Endothelial cell (in vitro differentiated cells): ENCODE results near the gene ANO6. TPM values are rescaled to one million over a fixed set of nuclear protein-coding genes. Genes with fewer than 3 reads are reported as not detected.

Experiments
- DNase-seq: peaks from one replicate; pipeline ENCODE4 v3.0.0; 2021; ENCODE audit warnings: low spot score
- H3K27ac Mint-ChIP-seq: one replicate; pipeline ENCODE4 v1.8.0; 2021; ENCODE audit warnings: mixed read lengths, inconsistent platforms; ENCODE audit not compliant: unreplicated experiment
- H3K27me3 Mint-ChIP-seq: one replicate; pipeline ENCODE4 v1.8.0; 2021; ENCODE audit warnings: mild to moderate bottlenecking, moderate library complexity, mixed read lengths, inconsistent platforms; ENCODE audit not compliant: unreplicated experiment
- H3K36me3 Mint-ChIP-seq: one replicate; pipeline ENCODE4 v1.8.0; 2021; ENCODE audit warnings: mild to moderate bottlenecking, low read depth, mixed read lengths, inconsistent platforms; ENCODE audit not compliant: unreplicated experiment
- H3K4me1 Mint-ChIP-seq: one replicate; pipeline ENCODE4 v1.8.0; 2021; ENCODE audit warnings: mild to moderate bottlenecking, mixed read lengths, inconsistent platforms; ENCODE audit not compliant: unreplicated experiment
- H3K4me3 Mint-ChIP-seq: one replicate; pipeline ENCODE4 v1.8.0; 2021; ENCODE audit warnings: mild to moderate bottlenecking, mixed read lengths, inconsistent platforms; ENCODE audit not compliant: unreplicated experiment
- H3K9me3 Mint-ChIP-seq: one replicate; pipeline ENCODE4 v1.8.0; 2021; ENCODE audit warnings: mixed read lengths, inconsistent platforms; ENCODE audit not compliant: unreplicated experiment
- total RNA-seq: library from RNA; stranded (reverse); fragmentation: NEBNext Ultra II Directional; extraction: Animal tissue kit (Norgen Biotek cat#: 25700); gene quantifications from one replicate; pipeline ENCODE4 v1.2.1, GENCODE V29; 2021; ENCODE audit not compliant: unreplicated experiment
- TF ChIP-seq, protein P1 (sequence below): fragments of 200-600 bp; sonication (generic); IDR thresholded peaks from one replicate; pipeline ENCODE4 v1.5.0; 2021; ENCODE audit warnings: antibody characterized with exemption; ENCODE audit not compliant: unreplicated experiment

The ANO6 gene
- total RNA-seq, 1 donor from 2014 or later: 50.8 TPM

DNA sequence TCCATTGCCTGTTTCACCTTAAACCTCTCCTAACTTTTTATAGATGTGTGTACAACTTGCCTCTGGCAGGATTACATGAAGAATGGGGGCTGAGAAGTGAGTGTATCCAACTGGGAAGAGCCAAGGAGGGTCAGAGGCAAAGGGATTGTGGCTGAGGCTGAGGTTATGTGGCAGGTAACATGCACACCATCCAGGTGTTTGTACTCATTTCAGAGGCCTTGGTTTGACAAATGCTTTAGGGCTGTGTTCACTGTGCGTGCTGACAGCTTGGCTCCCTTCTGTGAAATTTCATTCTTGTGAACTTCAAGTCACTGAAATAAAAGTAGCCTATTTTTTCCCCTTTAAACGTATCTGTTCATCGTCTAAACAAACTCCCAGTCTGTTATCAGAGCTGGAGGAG lies 47.7 kb downstream of the ANO6 start:
- DNase-seq: no peak
- no peak overlapping the region for H3K4me3 Mint-ChIP-seq
- peaks cover 46% of the 10 kb centered on the region for H3K4me1 Mint-ChIP-seq
- no peaks in the 10 kb centered on the region for H3K27me3 Mint-ChIP-seq
- H3K9me3 Mint-ChIP-seq: peaks cover 3% of the 10 kb centered on the region
- no peak overlapping the region for H3K27ac Mint-ChIP-seq
- TF ChIP-seq, protein P1, sequence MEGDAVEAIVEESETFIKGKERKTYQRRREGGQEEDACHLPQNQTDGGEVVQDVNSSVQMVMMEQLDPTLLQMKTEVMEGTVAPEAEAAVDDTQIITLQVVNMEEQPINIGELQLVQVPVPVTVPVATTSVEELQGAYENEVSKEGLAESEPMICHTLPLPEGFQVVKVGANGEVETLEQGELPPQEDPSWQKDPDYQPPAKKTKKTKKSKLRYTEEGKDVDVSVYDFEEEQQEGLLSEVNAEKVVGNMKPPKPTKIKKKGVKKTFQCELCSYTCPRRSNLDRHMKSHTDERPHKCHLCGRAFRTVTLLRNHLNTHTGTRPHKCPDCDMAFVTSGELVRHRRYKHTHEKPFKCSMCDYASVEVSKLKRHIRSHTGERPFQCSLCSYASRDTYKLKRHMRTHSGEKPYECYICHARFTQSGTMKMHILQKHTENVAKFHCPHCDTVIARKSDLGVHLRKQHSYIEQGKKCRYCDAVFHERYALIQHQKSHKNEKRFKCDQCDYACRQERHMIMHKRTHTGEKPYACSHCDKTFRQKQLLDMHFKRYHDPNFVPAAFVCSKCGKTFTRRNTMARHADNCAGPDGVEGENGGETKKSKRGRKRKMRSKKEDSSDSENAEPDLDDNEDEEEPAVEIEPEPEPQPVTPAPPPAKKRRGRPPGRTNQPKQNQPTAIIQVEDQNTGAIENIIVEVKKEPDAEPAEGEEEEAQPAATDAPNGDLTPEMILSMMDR: no peak
- peaks cover 4% of the 10 kb centered on the region for H3K36me3 Mint-ChIP-seq

DNA sequence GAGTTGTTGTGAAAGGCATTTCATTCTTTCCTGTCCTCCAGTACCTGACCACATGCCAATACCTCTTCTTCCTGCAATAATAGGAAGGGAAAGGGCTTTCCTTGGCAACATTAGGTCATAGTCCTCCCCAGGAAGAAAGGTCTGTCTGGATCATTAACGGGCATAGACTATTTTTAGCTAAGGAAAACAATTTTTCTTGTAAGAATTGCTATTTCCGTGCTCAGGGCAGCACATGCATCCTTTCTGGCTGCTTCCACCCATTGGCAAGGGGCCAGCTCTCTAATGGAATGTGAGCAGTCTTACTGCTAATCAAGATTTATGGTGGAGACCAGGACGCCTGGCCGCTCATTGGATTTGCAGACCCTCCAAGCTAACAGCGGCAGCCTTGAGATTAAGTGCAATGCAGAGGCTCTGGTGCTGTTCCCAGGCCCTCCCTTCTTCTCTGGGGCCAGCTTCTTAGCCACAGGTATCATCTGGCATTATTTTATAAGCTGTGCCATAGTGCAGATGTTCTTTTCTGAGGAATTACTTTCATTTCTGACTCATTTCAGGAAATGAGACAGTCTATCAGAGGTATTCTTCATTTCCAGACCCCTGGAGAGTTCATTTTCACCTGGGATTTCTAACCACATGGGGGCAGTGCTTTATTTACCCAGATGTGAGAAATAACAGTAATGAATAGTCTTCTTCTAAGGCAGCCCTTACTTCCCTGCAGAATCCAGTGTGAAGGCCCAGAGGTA lies 52.9 kb downstream of the ANO6 start:
- peak; percentile 75 for DNase-seq
- peak overlapping the region; percentile 93 for H3K27ac Mint-ChIP-seq
- peaks cover 2% of the 10 kb centered on the region for H3K27me3 Mint-ChIP-seq
- TF ChIP-seq, protein P1: peak; percentile 42
- peaks cover 38% of the 10 kb centered on the region for H3K4me1 Mint-ChIP-seq
- peak overlapping the region; percentile 43 for H3K4me3 Mint-ChIP-seq
- peaks cover 4% of the 10 kb centered on the region for H3K36me3 Mint-ChIP-seq
- H3K9me3 Mint-ChIP-seq: peaks cover 3% of the 10 kb centered on the region

DNA sequence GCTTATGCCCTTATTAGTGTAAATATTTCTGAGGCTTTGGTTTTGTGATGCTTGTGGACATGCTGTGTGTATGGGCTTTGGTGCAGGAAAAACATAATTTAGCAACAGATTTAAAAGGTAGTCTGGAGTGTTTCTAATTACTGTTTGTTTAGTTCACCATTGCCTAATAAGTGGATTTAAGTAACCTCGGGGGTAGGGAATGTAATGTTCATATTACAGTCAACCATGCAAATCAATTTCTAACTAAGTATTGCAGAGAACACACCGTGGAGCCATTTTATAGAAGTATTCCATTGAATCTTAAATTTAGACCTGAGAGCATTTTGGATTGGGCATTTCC lies 53.5 kb downstream of the ANO6 start:
- peak overlapping the region; percentile 93 for H3K27ac Mint-ChIP-seq
- peaks cover 36% of the 10 kb centered on the region for H3K4me1 Mint-ChIP-seq
- H3K9me3 Mint-ChIP-seq: no peaks in the 10 kb centered on the region
- no peak for DNase-seq
- TF ChIP-seq, protein P1: no peak
- peaks cover 2% of the 10 kb centered on the region for H3K27me3 Mint-ChIP-seq
- H3K4me3 Mint-ChIP-seq: peak overlapping the region; percentile 43
- H3K36me3 Mint-ChIP-seq: no peaks in the 10 kb centered on the region

DNA sequence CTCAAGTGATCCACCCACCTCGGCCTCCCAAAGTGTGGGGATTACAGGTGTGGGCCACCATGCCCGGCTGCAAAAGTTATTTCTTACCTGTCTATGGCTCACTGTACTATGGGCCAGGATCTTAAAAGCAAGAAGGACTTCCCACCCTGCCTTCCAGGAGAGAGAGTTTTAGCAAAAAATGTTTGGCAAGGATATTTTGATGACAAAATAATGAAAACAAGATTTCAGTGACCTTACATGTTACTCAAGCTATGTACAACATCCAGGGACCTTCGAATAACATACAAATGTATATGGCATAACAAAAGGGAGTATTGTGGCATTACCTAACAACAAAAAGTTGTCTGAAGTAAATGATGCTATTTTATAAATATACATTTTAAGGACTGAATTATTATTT lies 55.1 kb downstream of the ANO6 start:
- Mint-ChIP-seq H3K9me3 (no peaks in the 10 kb centered on the region), H3K36me3 (no peaks in the 10 kb centered on the region), H3K27ac (no peak overlapping the region), H3K27me3 (peaks cover 2% of the 10 kb centered on the region), H3K4me3 (no peak overlapping the region), H3K4me1 (peaks cover 36% of the 10 kb centered on the region)
- TF ChIP-seq, protein P1: no peak
- DNase-seq: no peak

DNA sequence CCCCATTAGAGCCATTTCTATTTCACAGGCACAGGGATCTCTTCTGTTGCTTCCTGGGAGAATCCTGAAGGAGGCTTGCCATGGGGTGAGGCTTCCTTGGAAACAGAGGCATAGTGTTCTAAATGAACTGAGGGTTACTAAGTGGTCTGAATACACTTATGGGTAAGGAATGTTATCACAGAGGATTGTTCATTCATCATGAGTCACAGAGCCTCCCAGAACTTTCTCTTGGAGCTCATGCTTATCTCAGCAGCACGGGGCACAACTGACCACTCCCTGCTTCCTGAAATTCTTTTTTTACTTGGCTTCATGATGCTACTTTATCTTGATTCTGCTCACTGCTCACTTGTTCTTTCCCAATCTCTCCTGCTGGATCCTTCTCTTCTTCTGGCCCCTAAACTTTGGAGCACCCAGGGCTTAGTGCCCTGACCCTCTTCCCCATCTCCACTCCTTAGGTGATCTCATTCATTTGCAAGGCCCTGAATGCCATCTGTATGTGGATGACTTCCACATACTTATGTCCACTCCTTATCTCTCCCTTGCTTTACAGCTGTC lies 57.9 kb downstream of the ANO6 start:
- Mint-ChIP-seq H3K27ac (no peak overlapping the region), H3K9me3 (no peaks in the 10 kb centered on the region), H3K27me3 (peaks cover 2% of the 10 kb centered on the region), H3K4me3 (no peak overlapping the region), H3K4me1 (peaks cover 24% of the 10 kb centered on the region), H3K36me3 (no peaks in the 10 kb centered on the region)
- DNase-seq: no peak
- TF ChIP-seq, protein P1: no peak
